ENCODE data around the gene GTPBP10.

The GTPBP10 gene

DNA sequence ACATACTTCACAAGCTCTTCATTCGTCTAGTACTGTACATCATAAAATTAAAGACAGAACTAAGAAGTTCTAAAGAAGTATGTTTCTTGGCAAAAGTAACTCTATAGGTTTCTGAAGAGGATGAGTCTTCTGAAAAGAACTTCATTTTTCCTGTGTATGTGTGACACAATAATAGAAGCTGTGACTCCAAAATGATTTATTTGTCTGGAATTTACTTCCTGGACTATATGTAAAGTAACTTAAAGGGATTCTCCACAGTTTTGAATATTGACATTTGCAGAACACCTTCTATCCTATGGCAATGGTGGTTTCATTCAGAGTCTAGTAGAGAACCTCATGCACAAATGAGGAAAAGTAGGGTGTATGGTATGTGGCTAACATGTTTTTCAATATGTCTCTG, 36.9 kb downstream of the GTPBP10 start:
- Histone ChIP-seq H3K9ac (ENCODE audit: low read depth, low read length) (no peak overlapping the region), H3K36me3 (ENCODE audit: insufficient read depth, low read length) (peaks cover 78% of the 10 kb centered on the region)
- WGBS: no CpG with 5 or more reads among the region's 1 CpG

GRCh38 chr7:90383861-90384260, 37.3 kb downstream of the GTPBP10 start:
- no peaks in the 10 kb centered on the region for H3K4me1 ChIP-seq (ENCODE audit: insufficient read depth, low read length)
- WGBS: 92% methylated on average over 3 of the region's 3 CpGs
- no peaks in the 10 kb centered on the region for H3K9me3 ChIP-seq (ENCODE audit: insufficient read depth, low read depth, low read length)
- no peak overlapping the region for H3K4me3 ChIP-seq (ENCODE audit: low read length)
- H3K27me3 ChIP-seq (ENCODE audit: insufficient read depth, low read length): no peaks in the 10 kb centered on the region
- no peak overlapping the region for H3K9ac ChIP-seq (ENCODE audit: low read depth, low read length)
- no peak overlapping the region for H3K27ac ChIP-seq (ENCODE audit: low read depth, low read length)
- peaks cover 74% of the 10 kb centered on the region for H3K36me3 ChIP-seq (ENCODE audit: insufficient read depth, low read length)

More for the DNA sequence above, 36.9 kb downstream of the GTPBP10 start:
- Histone ChIP-seq H3K4me3 (ENCODE audit: low read length) (no peak overlapping the region), H3K27me3 (ENCODE audit: insufficient read depth, low read length) (no peaks in the 10 kb centered on the region), H3K27ac (ENCODE audit: low read depth, low read length) (no peak overlapping the region), H3K9me3 (ENCODE audit: insufficient read depth, low read depth, low read length) (no peaks in the 10 kb centered on the region), H3K4me1 (ENCODE audit: insufficient read depth, low read length) (no peaks in the 10 kb centered on the region)

DNA sequence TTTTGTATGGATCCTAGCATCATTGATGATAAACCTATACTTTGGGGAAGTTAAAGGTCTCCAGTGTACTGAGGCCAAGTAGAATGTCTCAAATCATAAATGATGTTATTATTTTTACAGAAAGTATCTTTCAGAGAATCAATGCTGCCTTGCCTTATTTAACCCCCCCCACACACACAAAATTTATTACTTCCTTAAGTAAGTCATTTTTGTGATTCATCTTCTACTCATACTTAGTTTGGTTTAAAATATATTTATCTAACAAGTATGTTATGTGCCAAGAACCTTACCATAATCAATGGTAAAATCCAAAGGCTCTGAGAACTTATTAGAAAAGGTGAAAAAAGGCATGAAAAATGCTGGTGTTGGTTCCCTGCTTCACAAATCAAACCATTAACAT, 37.9 kb downstream of the GTPBP10 start:
- Histone ChIP-seq H3K27ac (ENCODE audit: low read depth, low read length) (no peak overlapping the region), H3K4me1 (ENCODE audit: insufficient read depth, low read length) (no peaks in the 10 kb centered on the region), H3K4me3 (ENCODE audit: low read length) (no peak overlapping the region), H3K9me3 (ENCODE audit: insufficient read depth, low read depth, low read length) (no peaks in the 10 kb centered on the region), H3K27me3 (ENCODE audit: insufficient read depth, low read length) (no peaks in the 10 kb centered on the region), H3K36me3 (ENCODE audit: insufficient read depth, low read length) (peaks cover 69% of the 10 kb centered on the region), H3K9ac (ENCODE audit: low read depth, low read length) (no peak overlapping the region)

- Histone ChIP-seq H3K36me3 (ENCODE audit: insufficient read depth, low read length) (peaks cover 42% of the 10 kb centered on the region), H3K27me3 (ENCODE audit: insufficient read depth, low read length) (no peaks in the 10 kb centered on the region), H3K4me1 (ENCODE audit: insufficient read depth, low read length) (no peaks in the 10 kb centered on the region), H3K4me3 (ENCODE audit: low read length) (no peak overlapping the region), H3K27ac (ENCODE audit: low read depth, low read length) (no peak overlapping the region), H3K9ac (ENCODE audit: low read depth, low read length) (no peak overlapping the region), H3K9me3 (ENCODE audit: insufficient read depth, low read depth, low read length) (no peaks in the 10 kb centered on the region; the same call in 1 of the 2 replicates)
- 85% methylated on average over 1 of the region's 2 CpGs for WGBS
These were observed 41.1 kb downstream of the GTPBP10 start for GRCh38 chr7:90387470-90388240.

DNA sequence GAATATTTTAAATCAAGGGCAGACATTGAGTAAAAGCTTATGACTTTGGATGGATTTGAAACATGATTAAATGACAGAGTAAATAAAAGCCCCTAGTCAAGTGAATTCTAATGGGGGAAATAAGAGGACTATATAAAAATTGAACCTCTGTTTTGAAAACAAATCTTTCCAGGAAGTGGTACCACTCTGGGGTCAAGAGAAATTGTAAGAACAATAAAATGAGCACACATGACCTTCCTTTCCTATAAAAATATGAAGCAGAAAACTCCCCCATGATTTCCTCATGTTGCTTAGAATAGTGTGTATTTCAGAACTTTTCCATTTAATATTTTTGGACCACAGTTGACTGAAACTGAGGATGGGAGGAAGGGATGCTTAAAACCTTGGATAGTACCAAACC, 44.4 kb downstream of the GTPBP10 start:
- Histone ChIP-seq H3K4me1 (ENCODE audit: insufficient read depth, low read length) (no peaks in the 10 kb centered on the region), H3K9ac (ENCODE audit: low read depth, low read length) (no peak overlapping the region), H3K36me3 (ENCODE audit: insufficient read depth, low read length) (peaks cover 10% of the 10 kb centered on the region), H3K9me3 (ENCODE audit: insufficient read depth, low read depth, low read length) (no peaks in the 10 kb centered on the region; the same call in 1 of the 2 replicates), H3K27me3 (ENCODE audit: insufficient read depth, low read length) (no peaks in the 10 kb centered on the region), H3K4me3 (ENCODE audit: low read length) (no peak overlapping the region), H3K27ac (ENCODE audit: low read depth, low read length) (no peak overlapping the region)

DNA sequence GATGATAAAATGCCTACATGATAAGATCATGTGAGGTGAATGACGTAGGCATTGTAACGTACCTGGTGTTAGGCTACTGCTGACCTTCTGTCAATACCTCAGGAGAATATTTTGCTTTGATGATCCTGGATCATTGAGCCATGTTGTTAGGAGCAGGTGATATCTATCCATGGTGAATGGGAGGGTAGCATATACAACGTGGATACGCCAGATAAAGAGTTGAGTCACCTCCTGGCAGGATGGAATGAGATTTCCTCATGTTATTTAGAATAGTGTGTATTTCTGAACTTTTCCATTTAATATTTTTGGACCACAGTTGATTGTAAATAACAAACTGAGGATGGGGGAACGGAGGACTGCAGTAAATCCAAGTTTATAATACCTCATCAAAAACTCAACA, 45.0 kb downstream of the GTPBP10 start:
- no peaks in the 10 kb centered on the region for H3K4me1 ChIP-seq (ENCODE audit: insufficient read depth, low read length)
- H3K27me3 ChIP-seq (ENCODE audit: insufficient read depth, low read length): no peaks in the 10 kb centered on the region
- no peak overlapping the region for H3K4me3 ChIP-seq (ENCODE audit: low read length)
- no peak overlapping the region for H3K9ac ChIP-seq (ENCODE audit: low read depth, low read length)
- H3K27ac ChIP-seq (ENCODE audit: low read depth, low read length): no peak overlapping the region
- peaks cover 4% of the 10 kb centered on the region for H3K36me3 ChIP-seq (ENCODE audit: insufficient read depth, low read length)
- 96% methylated on average over 4 of the region's 5 CpGs for WGBS
- H3K9me3 ChIP-seq (ENCODE audit: insufficient read depth, low read depth, low read length): no peaks in the 10 kb centered on the region; the same call in 1 of the 2 replicates

- Histone ChIP-seq H3K36me3 (ENCODE audit: insufficient read depth, low read length) (no peaks in the 10 kb centered on the region), H3K27me3 (ENCODE audit: insufficient read depth, low read length) (peaks cover 14% of the 10 kb centered on the region), H3K9ac (ENCODE audit: low read depth, low read length) (no peak overlapping the region), H3K9me3 (ENCODE audit: insufficient read depth, low read depth, low read length) (no peaks in the 10 kb centered on the region; the same call in 1 of the 2 replicates), H3K4me1 (ENCODE audit: insufficient read depth, low read length) (no peaks in the 10 kb centered on the region), H3K4me3 (ENCODE audit: low read length) (no peak overlapping the region), H3K27ac (ENCODE audit: low read depth, low read length) (no peak overlapping the region)
- WGBS: 98% methylated on average over 3 of the region's 4 CpGs
These were observed 49.9 kb downstream of the GTPBP10 start for GRCh38 chr7:90396420-90396819.

- Histone ChIP-seq H3K4me1 (ENCODE audit: insufficient read depth, low read length) (peaks cover 7% of the 10 kb centered on the region; the same call in 1 of the 2 replicates), H3K9ac (ENCODE audit: low read depth, low read length) (no peak overlapping the region), H3K36me3 (ENCODE audit: insufficient read depth, low read length) (peaks cover 20% of the 10 kb centered on the region), H3K27me3 (ENCODE audit: insufficient read depth, low read length) (peaks cover 24% of the 10 kb centered on the region), H3K9me3 (ENCODE audit: insufficient read depth, low read depth, low read length) (no peaks in the 10 kb centered on the region), H3K27ac (ENCODE audit: low read depth, low read length) (no peak overlapping the region), H3K4me3 (ENCODE audit: low read length) (no peak overlapping the region)
- WGBS: 70% methylated on average over 4 of the region's 4 CpGs
These were observed 55.5 kb downstream of the GTPBP10 start for GRCh38 chr7:90401989-90402388.

GRCh38 chr7:90402785-90403173, 56.3 kb downstream of the GTPBP10 start:
- H3K9me3 ChIP-seq (ENCODE audit: insufficient read depth, low read depth, low read length): no peaks in the 10 kb centered on the region
- WGBS: 53% methylated on average over 1 of the region's 1 CpG
- peaks cover 24% of the 10 kb centered on the region for H3K27me3 ChIP-seq (ENCODE audit: insufficient read depth, low read length)
- H3K4me1 ChIP-seq (ENCODE audit: insufficient read depth, low read length): peaks cover 7% of the 10 kb centered on the region; the same call in 1 of the 2 replicates
- no peak overlapping the region; the same call in 1 of the 2 replicates for H3K9ac ChIP-seq (ENCODE audit: low read depth, low read length)
- H3K4me3 ChIP-seq (ENCODE audit: low read length): peak overlapping the region; percentile 92
- H3K27ac ChIP-seq (ENCODE audit: low read depth, low read length): no peak overlapping the region
- peaks cover 28% of the 10 kb centered on the region for H3K36me3 ChIP-seq (ENCODE audit: insufficient read depth, low read length)

DNA sequence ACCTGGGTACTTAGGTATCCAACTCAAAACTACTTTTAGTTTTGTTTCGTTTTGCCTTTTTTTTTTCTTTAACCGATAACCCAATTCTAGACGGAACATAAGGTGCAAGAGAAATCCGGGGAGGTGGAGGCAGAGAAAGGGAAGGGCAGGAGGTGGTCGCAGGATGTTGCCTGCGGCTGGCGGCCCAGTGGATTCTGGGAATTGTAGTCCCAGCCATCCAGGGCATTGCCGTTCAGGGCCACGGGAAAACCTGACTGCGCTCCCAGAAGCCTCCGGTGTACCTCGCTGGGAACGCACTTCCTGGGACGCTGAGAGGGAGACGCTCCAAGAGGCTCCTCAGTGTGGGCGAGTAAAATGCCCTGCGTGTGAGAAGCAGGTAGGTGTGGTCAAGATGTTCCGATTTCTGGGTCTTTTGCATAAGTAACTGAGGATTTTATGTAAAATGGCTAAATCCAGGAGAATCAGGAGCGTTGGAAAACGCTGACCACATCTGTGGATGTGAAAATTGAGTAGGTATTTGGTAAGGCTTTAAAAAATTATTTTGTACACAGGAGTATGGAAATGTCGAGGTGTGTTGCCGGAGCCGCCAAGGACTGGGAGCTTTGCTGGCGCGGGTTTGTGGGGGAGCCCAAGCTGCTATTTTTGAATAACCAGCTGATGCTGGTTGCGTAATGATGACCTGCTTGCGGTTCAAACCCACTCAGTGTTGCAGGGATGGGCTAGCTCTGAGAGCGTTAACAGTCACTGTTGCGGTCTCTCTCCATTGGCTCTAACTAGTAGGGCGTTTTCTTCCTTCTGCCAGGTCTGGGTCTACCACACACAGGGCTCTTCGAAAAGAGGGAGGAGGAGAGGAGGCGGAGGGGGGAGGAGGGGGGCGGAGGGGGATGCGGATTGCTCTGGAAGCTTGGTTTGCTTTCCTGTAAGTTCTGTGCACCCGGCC, 56.9 kb downstream of the GTPBP10 start, which contains the start of gene CLDN12:
Gene CLDN12, plus strand, starts transcription at position 288 of the 940 bp plus-strand sequence. CDS start 9,216 bp downstream, outside the sequence.
- Histone ChIP-seq H3K4me3 (ENCODE audit: low read length) (peak within 1 kb of the TSS; percentile 92), H3K9me3 (ENCODE audit: insufficient read depth, low read depth, low read length) (no peaks in the 10 kb centered on the region), H3K4me1 (ENCODE audit: insufficient read depth, low read length) (peaks cover 7% of the 10 kb centered on the region; the same call in 1 of the 2 replicates), H3K27ac (ENCODE audit: low read depth, low read length) (peak within 1 kb of the TSS; percentile 73), H3K9ac (ENCODE audit: low read depth, low read length) (peak within 1 kb of the TSS; percentile 73), H3K27me3 (ENCODE audit: insufficient read depth, low read length) (peaks cover 24% of the 10 kb centered on the region), H3K36me3 (ENCODE audit: insufficient read depth, low read length) (peaks cover 34% of the 10 kb centered on the region)
- WGBS: under 1% methylated on average over 33 of the region's 35 CpGs

- Histone ChIP-seq H3K9me3 (ENCODE audit: insufficient read depth, low read depth, low read length) (no peaks in the 10 kb centered on the region), H3K4me3 (ENCODE audit: low read length) (peak overlapping the region; percentile 92), H3K9ac (ENCODE audit: low read depth, low read length) (no peak overlapping the region), H3K36me3 (ENCODE audit: insufficient read depth, low read length) (peaks cover 45% of the 10 kb centered on the region), H3K27ac (ENCODE audit: low read depth, low read length) (no peak overlapping the region), H3K27me3 (ENCODE audit: insufficient read depth, low read length) (peaks cover 24% of the 10 kb centered on the region), H3K4me1 (ENCODE audit: insufficient read depth, low read length) (peaks cover 7% of the 10 kb centered on the region; the same call in 1 of the 2 replicates)
- WGBS: 98% methylated on average over 3 of the region's 4 CpGs
These were observed 58.3 kb downstream of the GTPBP10 start for GRCh38 chr7:90404777-90405176.
